Body of pancreas (tissue), 4 donors: ENCODE results near the gene MORN2. TPM values are rescaled to one million over a fixed set of nuclear protein-coding genes. Genes with fewer than 3 reads are reported as not detected.

ENCODE experiments used
- ATAC-seq: fragments of 150-250 bp; one replicate; pipeline ENCODE4 v1.9.1; 2016
- DNase-seq, 4 donors: peaks; one replicate each; pipeline ENCODE4 v3.0.0-alpha.2; 2019
- H3K27ac ChIP-seq, 4 donors: fragments of 200-600 bp; sonication (generic); 1 replicate in 3 of 4; 2 replicates in 1 of 4; pipeline versions ENCODE4 v1.5.1 to v1.6.1; 2016 to 2019; ENCODE audit warnings: mild to moderate bottlenecking in 1 of 4, mixed read lengths in 1 of 4, moderate library complexity in 1 of 4
- H3K27me3 ChIP-seq, 2 donors: fragments of 200-600 bp; sonication (generic); one replicate each; pipeline ENCODE4 v1.6.0; 2016; ENCODE audit warnings: mild to moderate bottlenecking in 1 of 2
- H3K36me3 ChIP-seq, 2 donors: fragments of 200-600 bp; sonication (generic); replicated peaks in 1 of 2; 2 replicates each; pipeline ENCODE4 v1.5.1; 2016; ENCODE audit warnings: low read depth in 2 of 2; ENCODE audit not compliant: insufficient read depth in 1 of 2
- H3K4me1 ChIP-seq: fragments of 200-600 bp; sonication (generic); one replicate; pipeline ENCODE4 v1.6.0; 2016
- H3K4me3 ChIP-seq, 2 donors: fragments of 200-600 bp; sonication (generic); 1 replicate in 1 of 2; 2 replicates in 1 of 2; pipeline ENCODE4 v1.5.1; 2016 to 2019
- H3K9me3 ChIP-seq, 3 donors: fragments of 200-600 bp; sonication (generic); 1 replicate in 2 of 3; 2 replicates in 1 of 3; pipeline ENCODE4 v1.5.1; 2016
- CTCF ChIP-seq, 7 experiments: fragments of 450-650 bp in 4 of 7; fragments of 200-600 bp in 3 of 7; sonication (generic) in 3 of 7; IDR thresholded peaks; one replicate each; pipeline ENCODE4 v1.5.1; 2016 to 2019; ENCODE audit warnings: antibody characterized with exemption in 7 of 7
- POLR2A ChIP-seq, 3 donors: fragments of 450-650 bp; IDR thresholded peaks; one replicate each; pipeline ENCODE4 v1.6.1; 2016; ENCODE audit warnings: antibody characterized with exemption in 3 of 3, mild to moderate bottlenecking in 2 of 3
- WGBS, 2 donors: methylation state at CpG; one replicate each; pipeline ENCODE4 v1.1.5; 2017; 5-methylcytosine and 5-hydroxymethylcytosine counted together
- intact Hi-C: fragments of 100-400 bp; cut with DNase I; formaldehyde crosslinking; loops from one replicate; pipeline ENCODE4 v1.15.1; 2023
- total RNA-seq, 2 donors: library from RNA; depleted of rRNA; stranded (reverse); fragments of >200 nt; gene quantifications; one replicate each; pipeline ENCODE4 v1.1.0, GENCODE V29; 2016

The MORN2 gene
- total RNA-seq, 2 donors from 2014 or later, result 3.4 to 15.5 TPM

DNA sequence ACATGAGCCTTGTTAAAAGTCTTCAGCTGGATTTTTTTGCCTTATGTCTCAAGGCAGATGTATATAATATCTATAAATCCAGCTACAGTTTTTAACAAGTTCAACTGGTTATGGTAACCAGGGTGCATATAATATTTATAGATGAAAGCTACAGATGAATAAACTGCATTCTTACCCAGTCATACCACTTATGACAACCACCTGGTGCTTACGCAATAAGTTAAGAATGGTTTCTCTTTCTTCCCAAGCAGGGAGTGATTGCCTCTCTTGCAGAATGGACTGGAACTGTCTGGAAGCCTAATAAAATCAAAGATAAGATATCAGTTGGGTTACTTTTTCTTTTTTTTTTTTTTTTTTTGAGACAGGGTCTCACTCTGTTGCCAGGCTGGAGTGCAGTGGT, 19.6 kb upstream of the MORN2 start:
- DNase-seq (no peak), ATAC-seq (no peak)
- Histone ChIP-seq H3K4me1 (no peaks in the 10 kb centered on the region), H3K27ac (no peak overlapping the region), H3K9me3 (no peaks in the 10 kb centered on the region), H3K27me3 (no peaks in the 10 kb centered on the region), H3K36me3 (peaks cover 0 to 22% of the 10 kb centered on the region in 2 donors), H3K4me3 (no peak overlapping the region)
- 100% methylated on average over 1 of the region's 1 CpG for WGBS, 2 donors
- TF ChIP-seq CTCF (IDR thresholded peaks at IDR 0.05), result no peak
- intact Hi-C loops, result no loop called here

DNA sequence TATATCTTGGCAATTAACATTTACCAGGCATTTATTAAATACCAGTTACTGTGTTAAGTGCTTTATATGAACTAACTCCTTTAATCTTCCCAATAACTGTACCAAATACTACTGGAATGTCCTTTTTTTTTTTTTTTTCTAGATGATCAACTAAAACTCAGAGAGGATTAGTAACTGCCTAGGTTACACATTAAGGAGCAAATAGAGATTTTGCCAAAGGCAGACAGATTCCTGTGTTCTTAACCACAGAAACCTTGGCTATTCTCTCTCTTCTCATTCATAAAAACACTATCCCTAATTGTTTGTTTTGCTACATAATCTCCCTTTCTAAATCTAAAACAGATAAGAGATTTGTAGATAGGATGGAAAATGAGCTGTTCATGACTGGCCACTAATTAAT, 13.3 kb upstream of the MORN2 start:
- peaks cover 0 to 15% of the 10 kb centered on the region in 2 donors for H3K36me3 ChIP-seq
- no peak overlapping the region for H3K4me3 ChIP-seq
- no peaks in the 10 kb centered on the region for H3K9me3 ChIP-seq
- H3K4me1 ChIP-seq, result no peaks in the 10 kb centered on the region
- intact Hi-C loops, result no loop called here
- H3K27ac ChIP-seq, result no peak overlapping the region
- TF ChIP-seq POLR2A (IDR thresholded peaks at IDR 0.05), result no peak
- no peak for TF ChIP-seq CTCF (IDR thresholded peaks at IDR 0.05)
- no peaks in the 10 kb centered on the region for H3K27me3 ChIP-seq
- ATAC-seq, result no peak
- no peak for DNase-seq

DNA sequence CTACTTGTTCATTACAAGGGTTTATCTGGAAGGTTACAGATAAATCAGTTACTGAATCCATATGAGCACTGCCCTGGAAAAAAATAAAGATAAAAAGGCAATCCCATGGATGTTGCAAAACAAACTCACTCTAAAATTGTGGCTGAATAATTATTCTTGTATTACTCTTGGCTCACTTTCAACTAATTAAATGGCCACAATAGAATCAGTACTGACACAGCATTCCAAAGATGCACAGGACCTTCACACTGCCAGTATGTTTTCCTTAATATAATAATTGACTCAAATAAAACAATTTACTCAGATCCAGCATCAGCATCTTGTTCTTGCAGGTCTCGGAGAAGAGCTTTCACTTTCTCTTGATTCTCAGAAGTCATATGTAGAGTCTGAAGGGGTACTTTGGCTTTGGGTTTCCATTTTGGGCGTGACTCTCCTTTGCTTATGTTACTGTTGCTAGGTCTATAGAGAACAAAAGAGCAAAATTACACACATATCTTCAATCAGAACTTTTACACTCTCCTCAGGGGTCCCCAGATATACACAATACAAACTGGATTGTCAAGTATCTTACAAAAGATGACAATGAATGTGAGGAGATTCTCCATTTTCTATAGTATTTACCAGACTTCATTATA, 12.6 kb upstream of the MORN2 start:
- Histone ChIP-seq H3K9me3 (no peaks in the 10 kb centered on the region), H3K36me3 (peaks cover 0 to 12% of the 10 kb centered on the region in 2 donors), H3K4me1 (no peaks in the 10 kb centered on the region), H3K27me3 (no peaks in the 10 kb centered on the region), H3K27ac (no peak overlapping the region), H3K4me3 (no peak overlapping the region)
- intact Hi-C loops, result no loop called here
- TF ChIP-seq CTCF (IDR thresholded peaks at IDR 0.05) (no peak), POLR2A (IDR thresholded peaks at IDR 0.05) (no peak)
- WGBS, 2 donors, result 90 to 95% methylated on average over 2 of the region's 2 CpGs
- DNase-seq (no peak), ATAC-seq (no peak)

DNA sequence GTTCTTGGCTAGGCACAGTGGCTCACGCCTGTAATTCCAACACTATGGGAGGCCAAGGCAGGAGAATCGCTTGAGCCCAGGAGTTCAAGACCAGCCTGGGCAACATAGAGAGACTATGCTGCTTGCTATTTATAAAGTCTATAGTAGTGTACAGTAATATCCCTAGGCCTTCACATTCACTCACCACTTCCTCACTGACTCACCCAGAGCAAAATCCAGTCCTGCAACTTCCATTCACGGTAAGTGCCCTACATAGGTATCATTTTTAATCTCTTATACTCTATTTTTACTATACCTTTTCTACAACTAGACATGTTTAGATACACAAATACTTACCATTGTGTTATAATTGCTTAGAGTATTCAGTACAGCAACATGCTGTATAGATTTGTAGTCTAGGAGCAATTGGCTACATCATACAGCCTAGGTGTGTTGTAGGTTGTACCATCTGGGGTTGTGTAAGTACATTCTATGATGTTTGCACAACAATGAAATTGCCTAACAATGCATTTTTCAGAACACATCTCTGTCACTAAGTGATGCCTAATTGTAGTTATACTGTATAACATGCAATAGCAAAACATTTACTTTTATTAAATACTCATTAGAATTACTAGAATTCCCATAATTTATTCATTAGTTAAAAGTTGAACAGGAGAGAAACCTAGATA, 8.9 kb upstream of the MORN2 start:
- 89 to 96% methylated on average over 3 of the region's 3 CpGs for WGBS, 2 donors
- Histone ChIP-seq H3K4me3 (no peak overlapping the region), H3K27ac (no peak overlapping the region), H3K36me3 (peaks cover 0 to 4% of the 10 kb centered on the region in 2 donors), H3K27me3 (no peaks in the 10 kb centered on the region), H3K4me1 (no peaks in the 10 kb centered on the region), H3K9me3 (no peaks in the 10 kb centered on the region)
- TF ChIP-seq POLR2A (IDR thresholded peaks at IDR 0.05) (no peak), CTCF (IDR thresholded peaks at IDR 0.05) (no peak)
- ATAC-seq (no peak), DNase-seq (no peak)
- intact Hi-C loops, result no loop called here

GRCh38 chr2:38871432-38871831, 4.3 kb upstream of the MORN2 start:
- no peak overlapping the region for H3K4me3 ChIP-seq
- no peaks in the 10 kb centered on the region for H3K36me3 ChIP-seq
- WGBS, 2 donors, result 92 to 94% methylated on average over 3 of the region's 3 CpGs
- intact Hi-C loops, result no loop called here
- no peak for DNase-seq
- no peaks in the 10 kb centered on the region for H3K9me3 ChIP-seq
- no peak overlapping the region for H3K27ac ChIP-seq
- peaks cover 11% of the 10 kb centered on the region for H3K4me1 ChIP-seq
- TF ChIP-seq CTCF (IDR thresholded peaks at IDR 0.05) (no peak), POLR2A (IDR thresholded peaks at IDR 0.05) (no peak)
- ATAC-seq, result no peak
- H3K27me3 ChIP-seq, result no peaks in the 10 kb centered on the region
